Epidermal melanocyte (primary cell): Measurements from ENCODE around the gene CCDC69.
"Not testable (repeated sequence)": the region's sequence is repeated elsewhere in the genome, so short reads cannot be mapped to it uniquely, and the experiment has no call there.

Source experiments
- DNase-seq: peaks from one replicate; pipeline ENCODE4 v3.0.0; 2011; ENCODE audit warnings: low spot score; ENCODE audit not compliant: insufficient read length

The CCDC69 gene

DNA sequence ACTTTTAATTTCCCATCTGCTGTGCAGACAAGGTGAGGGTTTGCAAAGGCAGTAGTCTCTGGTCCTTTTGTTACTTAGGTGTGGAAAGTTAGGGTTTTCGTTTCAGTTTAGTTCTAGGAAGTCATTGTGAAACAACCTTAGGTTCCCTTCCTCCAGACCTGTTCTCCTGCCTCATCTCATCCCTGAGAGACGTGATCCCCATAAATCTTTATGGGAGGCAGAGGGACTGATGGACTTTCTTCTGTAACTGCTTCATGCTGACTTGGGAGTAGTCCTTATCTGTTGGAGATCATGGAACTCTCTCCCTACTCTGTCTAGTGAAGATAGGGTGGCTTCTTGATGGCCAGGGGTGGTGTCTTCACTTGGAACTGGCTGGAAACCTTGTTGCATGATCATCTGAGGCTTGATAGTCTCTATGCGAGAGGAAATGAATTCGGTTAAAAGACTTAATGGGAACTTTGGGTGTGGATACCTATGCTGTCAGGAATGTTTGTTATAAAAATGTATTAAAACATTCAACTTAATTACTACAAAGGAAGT lies 21.9 kb upstream of the CCDC69 start:
- DNase-seq = no peak

- DNase-seq = no peak
Observed at GRCh38 chr5:151244206-151244605, 20.3 kb upstream of the CCDC69 start.

DNA sequence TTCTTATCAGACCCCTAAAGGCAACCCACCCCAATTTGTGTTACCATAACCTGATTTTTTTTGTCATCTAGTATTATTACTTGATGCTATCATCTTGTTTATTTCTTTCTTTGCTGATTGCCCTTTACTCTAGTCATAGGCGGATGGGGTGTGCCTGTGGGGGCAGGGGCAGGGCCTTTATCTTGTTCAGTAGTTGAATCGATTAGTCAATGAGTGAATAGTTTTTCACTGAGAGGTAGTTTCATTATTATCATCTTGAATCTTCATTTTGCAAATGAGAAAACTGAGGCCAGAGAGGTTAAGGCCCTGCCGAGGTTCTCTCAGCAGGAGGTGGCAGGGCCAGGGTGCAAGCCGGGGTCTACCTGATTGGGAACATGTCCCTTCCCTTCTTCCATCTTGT lies 19.7 kb upstream of the CCDC69 start:
- no peak for DNase-seq

- no peak for DNase-seq
Observed at GRCh38 chr5:151243127-151243526, 19.2 kb upstream of the CCDC69 start.

- no peak for DNase-seq
Observed at GRCh38 chr5:151240924-151241635, 17.2 kb upstream of the CCDC69 start.

DNA sequence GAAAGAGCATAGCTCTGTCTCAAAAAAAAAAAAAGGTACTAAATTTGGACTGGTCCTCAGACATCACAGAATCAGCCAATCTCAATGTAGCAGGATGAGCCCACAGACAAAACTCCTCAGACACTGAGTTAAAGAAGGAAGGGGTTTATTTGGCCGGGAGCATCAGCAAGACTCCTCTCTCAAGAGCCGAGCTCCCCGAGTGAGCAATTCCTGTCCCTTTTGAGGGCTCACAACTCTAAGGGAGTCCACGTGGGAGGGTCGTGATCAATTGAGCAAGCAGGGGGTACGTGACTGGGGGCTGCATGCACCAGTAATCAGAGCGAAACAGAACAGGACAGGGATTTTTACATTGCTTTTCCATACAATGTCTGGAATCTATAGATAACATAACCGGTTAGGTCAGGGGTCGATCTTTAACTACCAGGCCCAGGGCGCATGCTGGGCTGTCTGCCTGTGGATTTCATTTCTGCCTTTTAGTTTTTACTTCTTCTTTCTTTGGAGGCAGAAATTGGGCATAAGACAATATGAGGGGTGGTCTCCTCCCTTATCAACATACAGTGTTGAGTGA lies 16.5 kb upstream of the CCDC69 start:
- DNase-seq = not testable (repeated sequence)

DNA sequence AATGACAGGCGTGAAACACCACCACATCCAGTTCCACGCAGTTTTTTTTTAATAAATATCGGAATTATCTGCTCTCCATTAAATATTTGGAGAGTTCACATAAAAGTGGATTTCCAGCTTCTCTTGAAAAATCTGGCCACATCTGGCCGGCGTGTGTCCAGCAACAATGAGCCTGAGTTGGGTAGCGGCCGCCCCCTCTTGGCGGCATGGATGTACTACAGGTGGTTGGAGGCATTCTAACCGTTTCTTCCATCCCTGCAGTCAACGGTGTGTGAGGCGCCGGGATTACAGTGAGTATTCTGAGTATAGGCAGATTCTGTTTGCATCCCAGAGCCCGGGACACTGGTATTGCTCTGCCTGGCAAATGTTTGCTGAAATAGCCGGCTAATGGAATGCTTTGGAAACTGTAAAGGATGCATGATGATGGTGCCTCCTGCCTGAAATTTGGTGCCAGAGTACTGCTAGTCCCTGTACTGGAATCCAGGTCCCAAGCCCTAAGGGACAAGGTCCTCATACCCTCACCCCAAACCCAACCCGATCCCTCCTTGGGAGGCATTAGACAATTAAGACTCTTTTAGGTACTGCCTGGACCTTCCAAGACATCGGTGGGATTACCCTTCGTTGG lies 15.5 kb upstream of the CCDC69 start:
- peak; percentile 63 for DNase-seq

GRCh38 chr5:151238303-151238741 lies 14.4 kb upstream of the CCDC69 start:
- DNase-seq = no peak

GRCh38 chr5:151237685-151238084 lies 13.8 kb upstream of the CCDC69 start:
- DNase-seq = no peak

- DNase-seq = no peak
Observed at GRCh38 chr5:151236888-151237287, 13.0 kb upstream of the CCDC69 start.

- not testable (repeated sequence) for DNase-seq
Observed at GRCh38 chr5:151235239-151235571, 11.3 kb upstream of the CCDC69 start.

DNA sequence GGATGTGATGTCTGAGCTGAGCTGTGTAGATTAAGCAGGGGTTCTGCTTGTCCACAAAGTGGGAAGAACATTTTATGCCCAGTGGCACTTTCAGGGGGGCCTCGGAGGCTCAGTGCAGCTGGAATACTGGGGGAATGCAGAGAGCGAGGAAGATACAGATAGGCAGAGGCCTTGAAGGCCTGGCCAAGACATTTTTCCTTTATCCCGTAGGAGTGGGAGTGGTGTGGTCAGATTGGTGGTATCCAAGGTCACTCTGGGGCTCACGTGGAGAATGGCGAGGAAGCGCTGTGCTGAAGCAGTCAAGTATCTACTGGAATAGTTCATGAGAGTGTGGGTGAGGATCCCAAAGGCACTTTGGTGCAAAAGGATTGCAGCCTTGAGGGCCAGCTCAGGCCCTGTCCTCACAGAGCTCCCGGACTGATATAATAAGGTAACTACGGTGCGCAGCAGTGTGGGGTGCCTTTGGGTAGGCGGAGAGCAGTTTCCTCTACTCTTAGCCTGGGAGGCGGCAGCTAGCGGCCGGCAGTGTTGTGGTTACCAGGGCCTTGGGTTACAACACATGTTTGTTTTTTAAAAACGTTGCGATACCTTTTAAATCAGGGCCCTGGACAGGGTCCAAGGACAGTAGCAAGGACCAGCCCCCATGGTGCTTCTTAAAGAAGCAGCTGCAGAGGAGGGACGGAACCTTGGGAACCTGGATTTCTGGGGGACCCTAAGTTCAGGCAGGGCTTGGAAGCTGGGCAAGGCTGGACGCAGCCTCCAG lies 10.8 kb upstream of the CCDC69 start:
- DNase-seq = no peak

- no peak for DNase-seq
Observed at GRCh38 chr5:151233616-151234085, 9.8 kb upstream of the CCDC69 start.

GRCh38 chr5:151231359-151231758 lies 7.5 kb upstream of the CCDC69 start:
- DNase-seq = no peak

DNA sequence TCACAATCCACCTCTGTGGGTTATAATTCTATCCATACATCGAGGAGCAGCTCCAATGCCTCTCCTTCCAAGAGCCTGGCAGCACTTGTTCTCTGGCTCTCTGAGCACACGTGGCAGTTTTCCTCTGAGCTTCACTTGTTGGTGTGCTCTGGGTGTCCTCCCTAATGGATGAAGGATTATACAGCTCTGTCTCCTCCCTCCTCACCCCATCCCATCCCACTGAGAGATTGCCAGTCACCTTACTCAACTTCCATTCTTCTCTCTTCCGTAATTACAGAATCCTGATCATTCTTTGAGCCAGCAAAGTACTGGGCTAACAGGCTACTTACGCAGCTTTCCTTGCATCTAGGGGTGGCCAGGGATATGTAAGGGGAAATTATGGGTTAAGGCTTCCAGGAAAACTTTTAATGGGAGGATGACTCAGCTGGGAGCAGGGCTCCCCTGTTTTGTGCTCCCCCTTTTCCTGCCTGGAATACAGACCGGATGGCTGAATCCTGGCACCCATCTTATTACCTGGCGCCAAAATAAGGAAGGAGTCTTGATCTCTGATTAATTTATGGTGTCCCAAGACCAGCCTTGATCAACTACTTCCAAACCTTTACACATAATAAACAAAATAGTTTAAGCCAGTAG lies 6.3 kb upstream of the CCDC69 start:
- DNase-seq = no peak

GRCh38 chr5:151228986-151229385 lies 5.1 kb upstream of the CCDC69 start:
- no peak for DNase-seq

GRCh38 chr5:151227918-151228447 lies 4.1 kb upstream of the CCDC69 start:
- no peak for DNase-seq

- no peak for DNase-seq
Observed at GRCh38 chr5:151225475-151225874, 1.6 kb upstream of the CCDC69 start.

DNA sequence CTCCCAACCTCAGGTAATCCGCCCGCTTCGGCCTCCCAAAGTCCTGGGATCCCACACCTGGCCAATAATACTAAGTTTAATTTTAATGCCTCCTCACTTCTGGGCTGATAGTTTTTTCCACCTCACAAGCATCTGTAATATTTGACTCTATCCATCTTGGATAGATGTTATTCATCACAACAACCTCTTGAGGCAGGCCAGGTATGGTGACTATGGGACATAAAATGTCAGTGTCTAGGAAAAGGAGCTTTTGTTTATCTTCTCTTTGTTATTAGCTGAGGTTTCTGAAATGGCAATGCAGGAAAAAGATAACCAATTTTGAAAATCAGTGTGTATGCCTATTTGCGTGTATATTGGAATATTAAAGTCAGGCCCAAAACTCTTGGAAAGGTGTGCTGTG lies 1.2 kb upstream of the CCDC69 start:
- DNase-seq = no peak

GRCh38 chr5:151224372-151224771 lies 480 bp upstream of the CCDC69 start:
- no peak for DNase-seq
